ENCODE results near the gene LPIN2. TPM values are rescaled to one million over a fixed set of nuclear protein-coding genes. Genes with fewer than 3 reads are reported as not detected.

The LPIN2 gene, protein sequence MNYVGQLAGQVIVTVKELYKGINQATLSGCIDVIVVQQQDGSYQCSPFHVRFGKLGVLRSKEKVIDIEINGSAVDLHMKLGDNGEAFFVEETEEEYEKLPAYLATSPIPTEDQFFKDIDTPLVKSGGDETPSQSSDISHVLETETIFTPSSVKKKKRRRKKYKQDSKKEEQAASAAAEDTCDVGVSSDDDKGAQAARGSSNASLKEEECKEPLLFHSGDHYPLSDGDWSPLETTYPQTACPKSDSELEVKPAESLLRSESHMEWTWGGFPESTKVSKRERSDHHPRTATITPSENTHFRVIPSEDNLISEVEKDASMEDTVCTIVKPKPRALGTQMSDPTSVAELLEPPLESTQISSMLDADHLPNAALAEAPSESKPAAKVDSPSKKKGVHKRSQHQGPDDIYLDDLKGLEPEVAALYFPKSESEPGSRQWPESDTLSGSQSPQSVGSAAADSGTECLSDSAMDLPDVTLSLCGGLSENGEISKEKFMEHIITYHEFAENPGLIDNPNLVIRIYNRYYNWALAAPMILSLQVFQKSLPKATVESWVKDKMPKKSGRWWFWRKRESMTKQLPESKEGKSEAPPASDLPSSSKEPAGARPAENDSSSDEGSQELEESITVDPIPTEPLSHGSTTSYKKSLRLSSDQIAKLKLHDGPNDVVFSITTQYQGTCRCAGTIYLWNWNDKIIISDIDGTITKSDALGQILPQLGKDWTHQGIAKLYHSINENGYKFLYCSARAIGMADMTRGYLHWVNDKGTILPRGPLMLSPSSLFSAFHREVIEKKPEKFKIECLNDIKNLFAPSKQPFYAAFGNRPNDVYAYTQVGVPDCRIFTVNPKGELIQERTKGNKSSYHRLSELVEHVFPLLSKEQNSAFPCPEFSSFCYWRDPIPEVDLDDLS
- total RNA-seq (2022) (15.7 and 15.9 TPM in 2 replicates), Bru-seq, nascent RNA (percentile 71 among the genes with signal in this experiment), BruChase-seq, experiment 1, labeled RNA remaining after a 6-hour chase (percentile 57 among the genes with signal in this experiment), BruChase-seq, experiment 2, labeled RNA remaining after a 2-hour chase (percentile 57 among the genes with signal in this experiment)
- long read RNA-seq, partial matches to known transcripts = 2 of 6 reads
- long read RNA-seq, other reads (novel, unspliced or antisense) = 4 of 6 reads

DNA sequence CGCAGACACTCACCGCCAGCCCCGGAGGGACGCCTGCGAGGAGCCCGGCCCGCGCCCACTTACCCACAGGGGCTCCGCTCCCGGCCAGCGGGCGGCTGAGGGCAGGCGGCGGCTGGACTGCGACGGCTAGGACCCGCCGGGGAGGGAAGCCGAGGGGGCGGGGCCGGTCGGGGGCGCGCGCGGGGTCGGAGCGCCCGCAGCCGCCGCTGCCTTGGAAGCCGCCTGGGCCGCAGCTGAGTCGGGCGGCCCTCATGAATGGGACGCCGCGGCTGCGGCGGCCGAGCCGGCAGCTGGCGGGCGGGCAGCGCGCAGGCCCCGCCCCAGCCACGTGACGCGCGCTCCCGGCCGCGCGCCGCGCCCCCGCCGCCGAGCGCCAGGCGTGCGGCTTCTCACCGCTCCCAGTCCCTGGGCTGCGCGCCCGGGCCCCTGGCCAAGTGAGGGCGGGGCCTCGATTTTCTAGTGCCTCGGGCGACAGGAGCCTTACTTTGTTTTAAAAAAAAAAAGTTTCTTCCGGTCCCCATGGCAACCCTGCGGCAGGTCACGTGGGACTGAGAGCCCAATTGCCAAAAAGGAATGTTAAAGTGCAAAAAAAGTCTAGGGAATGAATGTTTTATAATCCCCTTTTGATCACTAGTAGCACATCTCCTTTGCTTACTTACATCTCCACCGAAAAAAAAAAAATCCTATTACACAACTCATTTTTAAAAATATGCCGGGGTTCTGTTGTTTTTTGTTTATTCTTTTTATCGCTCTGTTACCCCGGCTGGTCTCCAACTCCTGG, at the start of gene LPIN2:
Gene LPIN2 (minus strand): TSS at position 121 of the 781 bp plus-strand sequence. CDS start 52,304 bp downstream, outside the sequence.
- intact Hi-C loops (cut with micrococcal nuclease; ENCODE audit: unreplicated experiment) = loop anchor here (5.0 kb wide), 1 partner anchor 49 kb away; no protein-coding TSS in a partner anchor
- H3K4me3 Mint-ChIP-seq (ENCODE audit: low read depth, unreplicated experiment) = peak within 1 kb of the TSS; percentile 78
- BruUV-seq (replicated peaks) = no TSS peak
- H3K4me1 Mint-ChIP-seq (ENCODE audit: low read depth, unreplicated experiment) = peaks cover 49% of the 10 kb centered on the region
- CTCF ChIA-PET = no interaction called here
- no peaks in the 10 kb centered on the region for H3K27me3 Mint-ChIP-seq (ENCODE audit: unreplicated experiment)
- TF ChIP-seq, protein P1, sequence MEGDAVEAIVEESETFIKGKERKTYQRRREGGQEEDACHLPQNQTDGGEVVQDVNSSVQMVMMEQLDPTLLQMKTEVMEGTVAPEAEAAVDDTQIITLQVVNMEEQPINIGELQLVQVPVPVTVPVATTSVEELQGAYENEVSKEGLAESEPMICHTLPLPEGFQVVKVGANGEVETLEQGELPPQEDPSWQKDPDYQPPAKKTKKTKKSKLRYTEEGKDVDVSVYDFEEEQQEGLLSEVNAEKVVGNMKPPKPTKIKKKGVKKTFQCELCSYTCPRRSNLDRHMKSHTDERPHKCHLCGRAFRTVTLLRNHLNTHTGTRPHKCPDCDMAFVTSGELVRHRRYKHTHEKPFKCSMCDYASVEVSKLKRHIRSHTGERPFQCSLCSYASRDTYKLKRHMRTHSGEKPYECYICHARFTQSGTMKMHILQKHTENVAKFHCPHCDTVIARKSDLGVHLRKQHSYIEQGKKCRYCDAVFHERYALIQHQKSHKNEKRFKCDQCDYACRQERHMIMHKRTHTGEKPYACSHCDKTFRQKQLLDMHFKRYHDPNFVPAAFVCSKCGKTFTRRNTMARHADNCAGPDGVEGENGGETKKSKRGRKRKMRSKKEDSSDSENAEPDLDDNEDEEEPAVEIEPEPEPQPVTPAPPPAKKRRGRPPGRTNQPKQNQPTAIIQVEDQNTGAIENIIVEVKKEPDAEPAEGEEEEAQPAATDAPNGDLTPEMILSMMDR (IDR thresholded peaks at IDR 0.05; ENCODE audit: unreplicated experiment) = no peak
- H3K9me3 Mint-ChIP-seq (ENCODE audit: low read depth, unreplicated experiment) = no peaks in the 10 kb centered on the region
- DNase-seq = peak; percentile 99
- H3K36me3 Mint-ChIP-seq (ENCODE audit: insufficient read depth, unreplicated experiment) = peaks cover 36% of the 10 kb centered on the region
- H3K27ac Mint-ChIP-seq (ENCODE audit: unreplicated experiment) = peak within 1 kb of the TSS; percentile 86

DNA sequence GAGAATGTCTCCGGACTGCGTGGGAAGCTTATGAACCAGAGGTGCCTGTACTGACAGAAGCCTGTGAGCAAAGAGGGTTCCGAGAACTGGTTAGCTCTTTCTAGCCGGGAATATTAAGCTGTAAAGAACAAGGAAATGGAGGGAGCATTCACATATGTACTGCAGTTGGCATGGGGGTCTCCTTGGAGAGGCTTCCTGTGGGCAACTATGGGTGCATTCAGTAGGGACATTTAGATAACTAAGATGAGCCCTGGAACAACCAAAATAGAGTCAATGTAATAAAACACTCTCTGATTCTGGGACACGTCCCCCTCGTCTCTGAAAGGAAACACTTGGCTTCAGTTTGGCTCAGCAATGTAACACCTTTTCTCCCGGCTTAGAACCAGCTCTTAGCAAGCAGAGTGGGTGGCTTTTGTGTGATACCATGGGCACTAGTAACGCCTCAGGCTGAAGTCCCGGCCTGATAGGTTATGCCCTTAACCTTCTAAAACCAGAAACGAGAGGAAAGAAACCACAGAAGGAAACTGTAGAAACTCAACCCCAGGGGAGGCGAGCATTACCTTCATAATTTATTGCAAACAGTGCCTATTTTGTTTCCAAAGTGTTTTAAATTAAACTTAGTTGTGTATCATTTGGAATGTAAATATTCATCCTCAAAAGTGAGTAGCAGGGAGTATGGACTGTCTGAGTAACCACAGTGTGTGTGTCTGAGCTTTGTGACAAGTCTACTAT, 48.8 kb upstream of the LPIN2 start:
- peaks cover 12% of the 10 kb centered on the region for H3K4me1 Mint-ChIP-seq (ENCODE audit: low read depth, unreplicated experiment)
- no peak overlapping the region for H3K27ac Mint-ChIP-seq (ENCODE audit: unreplicated experiment)
- no TSS peak for BruUV-seq (replicated peaks)
- no peaks in the 10 kb centered on the region for H3K27me3 Mint-ChIP-seq (ENCODE audit: unreplicated experiment)
- no peaks in the 10 kb centered on the region for H3K36me3 Mint-ChIP-seq (ENCODE audit: insufficient read depth, unreplicated experiment)
- no peaks in the 10 kb centered on the region for H3K9me3 Mint-ChIP-seq (ENCODE audit: low read depth, unreplicated experiment)
- H3K4me3 Mint-ChIP-seq (ENCODE audit: low read depth, unreplicated experiment) = no peak overlapping the region
- intact Hi-C loops (cut with micrococcal nuclease; ENCODE audit: unreplicated experiment) = loop anchor here (2.0 to 5.0 kb wide), 3 partner anchors 49 to 127 kb away; partner anchors contain the start of gene LPIN2
- TF ChIP-seq, protein P1 (IDR thresholded peaks at IDR 0.05; ENCODE audit: unreplicated experiment) = no peak
- CTCF ChIA-PET = interaction anchor here (1.1 to 2.2 kb wide), 6 partner anchors 19 to 122 kb away, joined by 3 to 32 read pairs (median 7); no protein-coding TSS in a partner anchor
- no peak for DNase-seq

DNA sequence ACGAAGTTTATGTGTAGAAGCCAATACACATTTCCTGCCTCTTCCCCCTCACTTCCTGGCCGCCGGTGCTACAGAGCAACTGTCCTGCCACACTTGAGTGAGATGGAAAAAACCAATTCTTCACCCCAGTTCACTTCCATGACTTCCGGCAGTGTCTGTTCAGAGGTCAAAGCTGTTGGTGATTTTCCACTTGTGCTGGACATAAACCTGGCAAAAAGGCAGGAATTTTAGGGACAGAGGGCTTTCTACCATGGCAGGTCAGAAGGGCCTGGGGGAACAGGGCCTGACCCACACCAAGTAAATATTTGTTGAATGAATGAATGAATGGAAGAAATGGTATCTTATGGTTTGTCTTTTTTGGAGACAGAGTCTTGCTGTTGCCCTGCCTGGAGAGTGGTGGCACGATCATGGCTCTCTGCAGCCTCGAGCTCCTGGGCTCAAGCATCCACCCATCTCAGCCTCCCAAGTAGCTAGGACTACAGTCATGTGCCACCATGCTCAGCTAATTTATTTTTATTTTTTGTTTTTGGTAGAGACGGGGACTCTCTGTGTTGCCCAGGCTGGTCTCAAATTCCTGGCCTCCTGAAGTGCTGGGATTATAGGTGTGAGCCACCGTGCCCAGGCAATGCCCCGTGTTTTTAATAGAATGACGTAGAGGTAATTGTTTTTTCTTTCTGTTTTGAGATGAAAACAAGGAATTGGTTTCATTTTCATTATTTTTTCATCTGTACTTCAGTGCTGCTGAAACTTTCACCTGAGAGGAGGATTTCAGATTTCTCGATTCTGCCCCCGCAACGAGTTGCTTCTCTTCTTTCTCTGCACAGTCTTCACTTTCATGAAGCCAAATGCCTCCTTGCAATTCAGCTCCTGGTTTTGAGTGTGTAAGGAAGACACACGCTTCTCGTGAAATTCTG, 48.0 kb upstream of the LPIN2 start:
- Mint-ChIP-seq H3K9me3 (ENCODE audit: low read depth, unreplicated experiment) (no peaks in the 10 kb centered on the region), H3K36me3 (ENCODE audit: insufficient read depth, unreplicated experiment) (no peaks in the 10 kb centered on the region), H3K4me1 (ENCODE audit: low read depth, unreplicated experiment) (peaks cover 17% of the 10 kb centered on the region), H3K27me3 (ENCODE audit: unreplicated experiment) (no peaks in the 10 kb centered on the region), H3K4me3 (ENCODE audit: low read depth, unreplicated experiment) (no peak overlapping the region), H3K27ac (ENCODE audit: unreplicated experiment) (no peak overlapping the region)
- TF ChIP-seq, protein P1 (IDR thresholded peaks at IDR 0.05; ENCODE audit: unreplicated experiment) = no peak
- CTCF ChIA-PET = interaction anchor here (1.3 kb wide), 1 partner anchor 24 kb away, joined by 3 read pairs; no protein-coding TSS in a partner anchor
- no TSS peak for BruUV-seq (replicated peaks)
- no peak for DNase-seq
- intact Hi-C loops (cut with micrococcal nuclease; ENCODE audit: unreplicated experiment) = loop anchor here (5.0 kb wide), 1 partner anchor 49 kb away; the partner anchor contains the start of gene LPIN2
